K562 (cell line): ENCODE measurements around the gene MTA1. TPM values are rescaled to one million over a fixed set of nuclear protein-coding genes. Genes with fewer than 3 reads are reported as not detected.

Experiments
- BCOR ChIP-seq: fragments of 450-650 bp; IDR thresholded peaks from 2 replicates; pipeline ENCODE4 v1.6.1; 2016
- FOXP1 ChIP-seq: sonication (generic); formaldehyde crosslinking; IDR thresholded peaks from 2 replicates; pipeline ENCODE4 v1.8.0; 2022; ENCODE audit warnings: mild to moderate bottlenecking, missing genetic modification reagents
- GABPB1 ChIP-seq: sonication (generic); formaldehyde crosslinking; IDR thresholded peaks from 2 replicates; pipeline ENCODE4 v1.8.0; 2022; ENCODE audit warnings: mild to moderate bottlenecking, missing genetic modification reagents
- GATA2 ChIP-seq: sonication (generic); formaldehyde crosslinking; IDR thresholded peaks from 2 replicates; pipeline ENCODE4 v1.4.0; 2020; ENCODE audit warnings: mild to moderate bottlenecking, missing genetic modification reagents
- HNRNPH1 ChIP-seq: fragments of 200-400 bp; formaldehyde crosslinking; optimal IDR thresholded peaks from 2 replicates; pipeline ENCODE3; 2017; ENCODE audit warnings: low read depth, mild to moderate bottlenecking, low read length, moderate library complexity
- KAT7 ChIP-seq: sonication (generic); formaldehyde crosslinking; IDR thresholded peaks from 2 replicates; pipeline ENCODE4 v1.8.0; 2022; ENCODE audit warnings: missing genetic modification reagents, mild to moderate bottlenecking, borderline replicate concordance
- MEIS2 ChIP-seq: fragments of 450-650 bp; IDR thresholded peaks from 2 replicates; pipeline ENCODE4 v1.6.1; 2014; ENCODE audit warnings: mild to moderate bottlenecking; ENCODE audit not compliant: partially characterized antibody
- NFATC3 ChIP-seq: fragments of 450-650 bp; IDR thresholded peaks from 2 replicates; pipeline ENCODE4 v1.6.1; 2017; ENCODE audit warnings: mild to moderate bottlenecking
- NFRKB ChIP-seq: fragments of 450-650 bp; IDR thresholded peaks from 2 replicates; pipeline ENCODE4 v1.6.1; 2016; ENCODE audit warnings: low read depth
- NRF1 ChIP-seq, 2 experiments: fragments of 450-650 bp; IDR thresholded peaks in 1 of 2; conservative IDR thresholded peaks in 1 of 2; 2 replicates each; pipeline ENCODE4 v1.6.1; 2014; ENCODE audit warnings: mild to moderate bottlenecking in 2 of 2
- PML ChIP-seq: IDR thresholded peaks from 2 replicates; pipeline ENCODE4 v1.6.1; 2012; ENCODE audit warnings: low read length, inconsistent platforms
- RFX5 ChIP-seq: IDR thresholded peaks from 2 replicates; pipeline ENCODE4 v1.6.1; 2011; ENCODE audit warnings: low read depth, mild to moderate bottlenecking, improper control_type of control experiment, low read length
- RFX7 ChIP-seq: fragments of 250-450 bp; sonication (Bioruptor Pico); IDR thresholded peaks from 2 replicates; pipeline ENCODE4 v1.5.1; 2021; ENCODE audit warnings: mild to moderate bottlenecking
- SIN3B ChIP-seq: fragments of 450-650 bp; IDR thresholded peaks from 2 replicates; pipeline ENCODE4 v1.6.1; 2017; ENCODE audit warnings: low read depth, mild to moderate bottlenecking, moderate library complexity
- ZNF41 ChIP-seq: fragments of 250-450 bp; sonication (Bioruptor Pico); conservative IDR thresholded peaks from 2 replicates; pipeline ENCODE4 v1.4.0; 2020; ENCODE audit warnings: mild to moderate bottlenecking
- ZZZ3 ChIP-seq: fragments of 450-650 bp; IDR thresholded peaks from 2 replicates; pipeline ENCODE4 v1.6.1; 2016; ENCODE audit warnings: antibody characterized with exemption, mild to moderate bottlenecking, moderate library complexity
- polyA plus RNA-seq, 8 experiments: library from polyadenylated mRNA; depleted of rRNA in 4 of 8; stranded (reverse) in 5 of 8; unstranded in 3 of 8; fragments of >200 nt; fragmentation: Nextera tagmentation in 2 of 8; fragmentation: Illumina TruSeq in 1 of 8; extraction: Ambion mirVana in 2 of 8; extraction: Trizol in 1 of 8; gene quantifications; 2 replicates each; pipeline versions ENCODE4 v1.2.1 to v1.2.3, GENCODE V29; 2011 to 2014; ENCODE audit warnings: inconsistent platforms in 1 of 8, missing spikeins in 1 of 8
- total RNA-seq, 7 experiments: library from RNA; depleted of rRNA in 6 of 7; stranded (reverse); fragments of >200 nt in 6 of 7; fragmentation: Illumina TruSeq in 2 of 7; extraction: Trizol in 2 of 7; gene quantifications; 2 replicates each; pipeline versions ENCODE4 v1.2.1 to v1.2.3, GENCODE V29; 2011 to 2021; ENCODE audit warnings: low replicate concordance in 1 of 7
- TF ChIP-seq, protein P1 (sequence below), 2 experiments: fragments of 450-650 bp; IDR thresholded peaks; 2 replicates each; pipeline ENCODE4 v1.6.1; 2016
- TF ChIP-seq, protein P2 (sequence below), 2 experiments: fragments of 250-450 bp in 1 of 2; fragments of 450-650 bp in 1 of 2; sonication (Bioruptor Pico) in 1 of 2; IDR thresholded peaks; 2 replicates each; pipeline versions ENCODE4 v1.6.1 to v1.8.0; 2016 to 2021; ENCODE audit warnings: mild to moderate bottlenecking in 2 of 2, moderate library complexity in 2 of 2, missing compliant biosample characterization in 1 of 2, missing genetic modification characterization in 1 of 2
- TF ChIP-seq, protein P3 (sequence below): fragments of 250-450 bp; sonication (Bioruptor Pico); IDR thresholded peaks from 2 replicates; pipeline ENCODE4 v1.4.0; 2020; ENCODE audit warnings: mild to moderate bottlenecking, moderate library complexity
- TF ChIP-seq, protein P4 (sequence below): fragments of 250-450 bp; sonication (Bioruptor Pico); IDR thresholded peaks from 2 replicates; pipeline ENCODE4 v1.8.0; 2022; ENCODE audit warnings: moderate library complexity, mild to moderate bottlenecking, inconsistent platforms
- TF ChIP-seq, protein P5 (sequence below): IDR thresholded peaks from 2 replicates; pipeline ENCODE4 v1.6.1; 2012; ENCODE audit warnings: low read depth, low read length, improper control_type of control experiment, borderline replicate concordance
- TF ChIP-seq, protein P6 (sequence below): fragments of 250-450 bp; sonication (Bioruptor Pico); IDR thresholded peaks from 2 replicates; pipeline ENCODE4 v1.8.0; 2021; ENCODE audit warnings: moderate library complexity, mild to moderate bottlenecking, inconsistent platforms

Gene MTA1
- total and polyA plus RNA-seq, 9 of the 15 experiments (the other 6 are each of a cell fraction or from before 2014, with no cell fraction given), result 0.13 to 118 (median 32.3) TPM

DNA sequence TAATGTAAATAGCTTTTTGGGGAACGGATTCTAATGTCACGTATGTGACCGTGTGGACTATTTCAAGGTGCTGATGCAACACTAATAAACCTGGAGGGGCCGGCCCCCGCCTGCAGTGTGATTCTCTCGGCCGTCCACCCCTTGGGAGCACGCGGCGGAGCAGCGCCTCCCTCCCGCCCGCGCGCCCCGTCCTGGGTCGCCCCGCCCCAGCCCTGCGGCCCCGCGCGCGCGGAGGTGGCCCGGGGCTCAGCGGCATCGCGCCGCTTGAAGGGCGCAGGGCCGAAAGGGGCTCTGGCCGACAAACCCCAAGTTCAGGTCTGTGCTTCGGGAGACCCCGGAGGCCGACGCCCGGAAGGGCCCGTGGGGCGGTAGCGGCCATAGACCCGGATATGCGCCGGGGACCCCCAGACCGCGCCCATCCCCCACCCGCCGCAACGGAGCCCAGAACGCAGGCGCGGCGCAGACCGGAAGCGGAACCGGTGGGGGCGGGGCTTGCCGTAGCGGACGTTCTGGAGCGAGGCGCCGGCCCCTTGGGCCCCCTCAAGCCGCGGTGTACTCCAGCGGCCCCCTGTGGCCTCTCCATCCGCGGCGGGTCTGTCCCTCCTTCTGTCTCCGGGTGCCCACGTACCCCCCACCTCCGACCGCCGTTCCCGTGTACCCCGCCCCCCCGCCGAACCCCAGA, 21.4 kb upstream of the MTA1 start, which contains the start of gene TEX22 (continued):
- TF ChIP-seq, protein P1, sequence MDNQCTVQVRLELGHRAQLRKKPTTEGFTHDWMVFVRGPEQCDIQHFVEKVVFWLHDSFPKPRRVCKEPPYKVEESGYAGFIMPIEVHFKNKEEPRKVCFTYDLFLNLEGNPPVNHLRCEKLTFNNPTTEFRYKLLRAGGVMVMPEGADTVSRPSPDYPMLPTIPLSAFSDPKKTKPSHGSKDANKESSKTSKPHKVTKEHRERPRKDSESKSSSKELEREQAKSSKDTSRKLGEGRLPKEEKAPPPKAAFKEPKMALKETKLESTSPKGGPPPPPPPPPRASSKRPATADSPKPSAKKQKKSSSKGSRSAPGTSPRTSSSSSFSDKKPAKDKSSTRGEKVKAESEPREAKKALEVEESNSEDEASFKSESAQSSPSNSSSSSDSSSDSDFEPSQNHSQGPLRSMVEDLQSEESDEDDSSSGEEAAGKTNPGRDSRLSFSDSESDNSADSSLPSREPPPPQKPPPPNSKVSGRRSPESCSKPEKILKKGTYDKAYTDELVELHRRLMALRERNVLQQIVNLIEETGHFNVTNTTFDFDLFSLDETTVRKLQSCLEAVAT (IDR thresholded peaks at IDR 0.05), result no peak
- TF ChIP-seq, protein P2, sequence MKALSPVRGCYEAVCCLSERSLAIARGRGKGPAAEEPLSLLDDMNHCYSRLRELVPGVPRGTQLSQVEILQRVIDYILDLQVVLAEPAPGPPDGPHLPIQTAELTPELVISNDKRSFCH (CRISPR knock-in tag; IDR thresholded peaks at IDR 0.05), result no peak
- TF ChIP-seq, protein P2 (tag; IDR thresholded peaks at IDR 0.05), result peak; percentile 51; the same call in 1 of the 2 replicates
- TF ChIP-seq NFATC3 (no peak), RFX5 (no peak), SIN3B (peak; percentile 46; the same call in 1 of the 2 replicates), BCOR (no peak), RFX7 (CRISPR knock-in tag) (no peak), GATA2 (no peak), FOXP1 (CRISPR knock-in tag) (peak; percentile 74; the same call in 1 of the 2 replicates), PML (no peak), NFRKB (no peak), KAT7 (CRISPR knock-in tag) (no peak), NRF1 (conservative IDR thresholded peaks at IDR 0.05 in 1 of 2, IDR thresholded peaks at IDR 0.05 in 1 of 2) (peak; percentile 91 to 92), HNRNPH1 (no peak), GABPB1 (CRISPR knock-in tag) (peak; percentile 89), MEIS2 (no peak), ZZZ3 (no peak), ZNF41 (CRISPR knock-in tag) (no peak)
- TF ChIP-seq, protein P3, sequence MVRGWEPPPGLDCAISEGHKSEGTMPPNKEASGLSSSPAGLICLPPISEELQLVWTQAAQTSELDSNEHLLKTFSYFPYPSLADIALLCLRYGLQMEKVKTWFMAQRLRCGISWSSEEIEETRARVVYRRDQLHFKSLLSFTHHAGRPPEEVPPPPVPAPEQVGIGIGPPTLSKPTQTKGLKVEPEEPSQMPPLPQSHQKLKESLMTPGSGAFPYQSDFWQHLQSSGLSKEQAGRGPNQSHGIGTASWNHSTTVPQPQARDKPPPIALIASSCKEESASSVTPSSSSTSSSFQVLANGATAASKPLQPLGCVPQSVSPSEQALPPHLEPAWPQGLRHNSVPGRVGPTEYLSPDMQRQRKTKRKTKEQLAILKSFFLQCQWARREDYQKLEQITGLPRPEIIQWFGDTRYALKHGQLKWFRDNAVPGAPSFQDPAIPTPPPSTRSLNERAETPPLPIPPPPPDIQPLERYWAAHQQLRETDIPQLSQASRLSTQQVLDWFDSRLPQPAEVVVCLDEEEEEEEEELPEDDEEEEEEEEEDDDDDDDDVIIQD, result no peak
- TF ChIP-seq, protein P4, sequence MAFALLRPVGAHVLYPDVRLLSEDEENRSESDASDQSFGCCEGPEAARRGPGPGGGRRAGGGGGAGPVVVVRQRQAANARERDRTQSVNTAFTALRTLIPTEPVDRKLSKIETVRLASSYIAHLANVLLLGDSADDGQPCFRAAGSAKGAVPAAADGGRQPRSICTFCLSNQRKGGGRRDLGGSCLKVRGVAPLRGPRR (CRISPR knock-in tag), result no peak
- TF ChIP-seq, protein P5, sequence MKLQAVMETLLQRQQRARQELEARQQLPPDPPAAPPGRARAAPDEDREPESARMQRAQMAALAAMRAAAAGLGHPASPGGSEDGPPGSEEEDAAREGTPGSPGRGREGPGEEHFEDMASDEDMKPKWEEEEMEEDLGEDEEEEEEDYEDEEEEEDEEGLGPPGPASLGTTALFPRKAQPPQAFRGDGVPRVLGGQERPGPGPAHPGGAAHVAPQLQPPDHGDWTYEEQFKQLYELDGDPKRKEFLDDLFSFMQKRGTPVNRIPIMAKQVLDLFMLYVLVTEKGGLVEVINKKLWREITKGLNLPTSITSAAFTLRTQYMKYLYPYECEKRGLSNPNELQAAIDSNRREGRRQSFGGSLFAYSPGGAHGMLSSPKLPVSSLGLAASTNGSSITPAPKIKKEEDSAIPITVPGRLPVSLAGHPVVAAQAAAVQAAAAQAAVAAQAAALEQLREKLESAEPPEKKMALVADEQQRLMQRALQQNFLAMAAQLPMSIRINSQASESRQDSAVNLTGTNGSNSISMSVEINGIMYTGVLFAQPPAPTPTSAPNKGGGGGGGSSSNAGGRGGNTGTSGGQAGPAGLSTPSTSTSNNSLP, result no peak
- TF ChIP-seq, protein P6, sequence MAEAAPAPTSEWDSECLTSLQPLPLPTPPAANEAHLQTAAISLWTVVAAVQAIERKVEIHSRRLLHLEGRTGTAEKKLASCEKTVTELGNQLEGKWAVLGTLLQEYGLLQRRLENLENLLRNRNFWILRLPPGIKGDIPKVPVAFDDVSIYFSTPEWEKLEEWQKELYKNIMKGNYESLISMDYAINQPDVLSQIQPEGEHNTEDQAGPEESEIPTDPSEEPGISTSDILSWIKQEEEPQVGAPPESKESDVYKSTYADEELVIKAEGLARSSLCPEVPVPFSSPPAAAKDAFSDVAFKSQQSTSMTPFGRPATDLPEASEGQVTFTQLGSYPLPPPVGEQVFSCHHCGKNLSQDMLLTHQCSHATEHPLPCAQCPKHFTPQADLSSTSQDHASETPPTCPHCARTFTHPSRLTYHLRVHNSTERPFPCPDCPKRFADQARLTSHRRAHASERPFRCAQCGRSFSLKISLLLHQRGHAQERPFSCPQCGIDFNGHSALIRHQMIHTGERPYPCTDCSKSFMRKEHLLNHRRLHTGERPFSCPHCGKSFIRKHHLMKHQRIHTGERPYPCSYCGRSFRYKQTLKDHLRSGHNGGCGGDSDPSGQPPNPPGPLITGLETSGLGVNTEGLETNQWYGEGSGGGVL (CRISPR knock-in tag), result no peak
